A673 (cell line): Measurements from ENCODE around the gene TMEM203. TPM values are rescaled to one million over a fixed set of nuclear protein-coding genes. Genes with fewer than 3 reads are reported as not detected.
"Not testable (repeated sequence)": the region's sequence is repeated elsewhere in the genome, so short reads cannot be mapped to it uniquely, and the experiment has no call there.

Experiments
- BruUV-seq: library from RNA; stranded (reverse); fragments of 400-500 nt; replicated peaks from 2 replicates; lab custom pipeline; 2021; lab: Mats Ljungman, UMichigan
- CTCF ChIA-PET: fragments of 300-600 bp; sonication (Branson Sonifier 250); formaldehyde crosslinking; loops from one replicate; lab custom pipeline; 2022; ENCODE audit warnings: antibody characterized with exemption; lab: Charles Lee
- POLR2A ChIA-PET: fragments of 300-600 bp; sonication (Branson Sonifier 250); formaldehyde crosslinking; loops from one replicate; lab custom pipeline; 2022; ENCODE audit warnings: antibody characterized with exemption; ENCODE audit not compliant: low non-redundant PET; lab: Charles Lee
- DNase-seq: peaks from one replicate; pipeline ENCODE4 v3.0.0-alpha.2; 2015; ENCODE audit warnings: low spot score
- H3K27ac ChIP-seq: fragments of 200-600 bp; sonication (generic); 2 replicates; pipeline ENCODE4 v1.5.1; 2016; ENCODE audit warnings: mixed run types, low read depth, mild to moderate bottlenecking, mixed read lengths, antibody characterized with exemption, low read length; ENCODE audit not compliant: poor library complexity, severe bottlenecking
- H3K27me3 ChIP-seq: fragments of 200-600 bp; sonication (generic); replicated peaks from 2 replicates; pipeline ENCODE4 v1.6.1; 2017; ENCODE audit warnings: mixed run types, low read depth, mild to moderate bottlenecking, mixed read lengths, antibody characterized with exemption, low read length; ENCODE audit not compliant: insufficient read depth, poor library complexity
- H3K36me3 ChIP-seq: fragments of 200-600 bp; sonication (generic); 2 replicates; pipeline ENCODE4 v1.6.1; 2016; ENCODE audit warnings: mixed run types, mild to moderate bottlenecking, mixed read lengths, antibody characterized with exemption, low read length; ENCODE audit not compliant: insufficient read depth, poor library complexity, severe bottlenecking
- H3K4me1 ChIP-seq: fragments of 200-600 bp; sonication (generic); 2 replicates; pipeline ENCODE4 v1.6.1; 2017; ENCODE audit warnings: mixed run types, mild to moderate bottlenecking, mixed read lengths, antibody characterized with exemption, low read length; ENCODE audit not compliant: insufficient read depth, poor library complexity, severe bottlenecking
- H3K4me3 ChIP-seq: fragments of 200-600 bp; sonication (generic); 2 replicates; pipeline ENCODE4 v1.5.1; 2016; ENCODE audit warnings: low read depth, mixed run types, mild to moderate bottlenecking, mixed read lengths, low read length; ENCODE audit not compliant: poor library complexity, severe bottlenecking
- H3K9me3 ChIP-seq: fragments of 200-600 bp; sonication (generic); 2 replicates; pipeline ENCODE4 v1.6.1; 2016; ENCODE audit warnings: mixed run types, low read depth, mild to moderate bottlenecking, mixed read lengths, antibody characterized with exemption, low read length; ENCODE audit not compliant: poor library complexity, severe bottlenecking
- EZH2 ChIP-seq: fragments of 200-600 bp; sonication (generic); IDR thresholded peaks from 2 replicates; pipeline ENCODE4 v1.6.1; 2017; ENCODE audit warnings: borderline replicate concordance, low read depth, mild to moderate bottlenecking, mixed read lengths, antibody characterized with exemption, low read length; ENCODE audit not compliant: poor library complexity, severe bottlenecking
- intact Hi-C: fragments of 100-400 bp; cut with micrococcal nuclease; formaldehyde crosslinking; loops from one replicate; pipeline ENCODE4 v1.10.0; 2022; ENCODE audit not compliant: unreplicated experiment
- total RNA-seq: library from RNA; stranded (reverse); gene quantifications from 2 replicates; pipeline ENCODE4 v1.2.3, GENCODE V29; 2021
- TF ChIP-seq, protein P1 (sequence below): fragments of 300-800, 200-600 bp; sonication (generic); conservative IDR thresholded peaks from 2 replicates; pipeline ENCODE4 v1.5.1; 2017; ENCODE audit warnings: low read depth, mild to moderate bottlenecking, antibody characterized with exemption, low read length, moderate library complexity, mixed read lengths

TMEM203 gene
- total RNA-seq, 1 experiment from 2014 or later = 37.5 TPM

DNA sequence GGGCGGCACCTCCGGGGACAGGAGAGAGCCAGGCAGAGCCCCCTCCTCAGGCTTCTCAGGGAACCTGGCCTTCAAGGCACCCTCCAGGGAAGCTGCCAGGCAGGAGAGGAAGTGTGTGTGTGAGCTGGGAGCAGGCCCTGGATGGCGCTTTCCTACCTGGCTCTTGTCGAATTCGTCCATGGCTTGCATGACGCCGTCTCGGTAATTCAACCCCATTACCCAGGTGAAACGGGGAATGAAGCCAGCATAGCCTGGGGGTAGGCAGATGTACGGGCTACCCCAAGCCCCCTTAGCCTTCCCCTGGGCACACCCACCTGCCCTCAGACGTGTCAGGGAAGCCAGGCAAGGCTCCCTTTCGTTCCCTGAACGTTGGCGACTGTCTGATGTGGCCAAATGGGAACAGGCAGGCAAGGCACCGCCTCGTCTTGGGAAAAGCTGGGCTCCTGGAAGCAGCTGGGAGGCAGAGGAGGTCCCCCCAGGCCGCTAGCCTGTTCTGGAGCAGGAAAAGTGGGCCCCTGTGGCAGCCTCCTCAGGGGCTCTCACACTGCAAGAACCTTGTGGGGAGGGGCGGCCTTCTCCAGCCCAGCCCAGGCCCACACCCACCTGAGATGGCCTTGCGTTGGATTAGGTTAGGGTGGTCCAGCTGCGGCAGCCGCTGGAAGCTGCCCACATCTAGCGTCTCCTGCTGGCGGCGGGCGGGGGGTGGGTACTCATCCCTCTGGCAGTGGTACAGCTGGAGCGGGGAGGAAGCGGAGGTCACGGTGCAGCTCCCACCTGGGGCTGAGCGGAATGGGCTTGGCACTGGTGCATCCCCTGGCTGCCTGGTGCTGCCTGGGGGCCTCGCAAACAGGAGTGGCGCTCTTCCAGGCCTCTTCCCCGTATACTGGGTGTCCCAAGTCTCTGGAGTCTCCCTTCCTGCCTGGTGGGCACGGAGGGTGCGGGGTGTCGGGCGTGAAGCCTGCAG, 39.3 kb upstream of the TMEM203 start:
- ChIA-PET POLR2A (interaction anchor here (0.7 kb wide), 1 partner anchor 8 kb away, joined by 7 read pairs; no protein-coding TSS in a partner anchor), CTCF (no interaction called here)
- no peak overlapping the region for H3K4me3 ChIP-seq
- no peaks in the 10 kb centered on the region for H3K9me3 ChIP-seq
- H3K4me1 ChIP-seq = peaks cover 26% of the 10 kb centered on the region
- no peaks in the 10 kb centered on the region for H3K27me3 ChIP-seq
- TF ChIP-seq, protein P1, sequence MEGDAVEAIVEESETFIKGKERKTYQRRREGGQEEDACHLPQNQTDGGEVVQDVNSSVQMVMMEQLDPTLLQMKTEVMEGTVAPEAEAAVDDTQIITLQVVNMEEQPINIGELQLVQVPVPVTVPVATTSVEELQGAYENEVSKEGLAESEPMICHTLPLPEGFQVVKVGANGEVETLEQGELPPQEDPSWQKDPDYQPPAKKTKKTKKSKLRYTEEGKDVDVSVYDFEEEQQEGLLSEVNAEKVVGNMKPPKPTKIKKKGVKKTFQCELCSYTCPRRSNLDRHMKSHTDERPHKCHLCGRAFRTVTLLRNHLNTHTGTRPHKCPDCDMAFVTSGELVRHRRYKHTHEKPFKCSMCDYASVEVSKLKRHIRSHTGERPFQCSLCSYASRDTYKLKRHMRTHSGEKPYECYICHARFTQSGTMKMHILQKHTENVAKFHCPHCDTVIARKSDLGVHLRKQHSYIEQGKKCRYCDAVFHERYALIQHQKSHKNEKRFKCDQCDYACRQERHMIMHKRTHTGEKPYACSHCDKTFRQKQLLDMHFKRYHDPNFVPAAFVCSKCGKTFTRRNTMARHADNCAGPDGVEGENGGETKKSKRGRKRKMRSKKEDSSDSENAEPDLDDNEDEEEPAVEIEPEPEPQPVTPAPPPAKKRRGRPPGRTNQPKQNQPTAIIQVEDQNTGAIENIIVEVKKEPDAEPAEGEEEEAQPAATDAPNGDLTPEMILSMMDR = no peak; the same call in 1 of the 2 replicates
- no peak for TF ChIP-seq EZH2
- H3K36me3 ChIP-seq = peaks cover 24% of the 10 kb centered on the region
- no peak for DNase-seq
- no TSS peak for BruUV-seq
- intact Hi-C loops = no loop called here
- peak overlapping the region; percentile 35 for H3K27ac ChIP-seq

DNA sequence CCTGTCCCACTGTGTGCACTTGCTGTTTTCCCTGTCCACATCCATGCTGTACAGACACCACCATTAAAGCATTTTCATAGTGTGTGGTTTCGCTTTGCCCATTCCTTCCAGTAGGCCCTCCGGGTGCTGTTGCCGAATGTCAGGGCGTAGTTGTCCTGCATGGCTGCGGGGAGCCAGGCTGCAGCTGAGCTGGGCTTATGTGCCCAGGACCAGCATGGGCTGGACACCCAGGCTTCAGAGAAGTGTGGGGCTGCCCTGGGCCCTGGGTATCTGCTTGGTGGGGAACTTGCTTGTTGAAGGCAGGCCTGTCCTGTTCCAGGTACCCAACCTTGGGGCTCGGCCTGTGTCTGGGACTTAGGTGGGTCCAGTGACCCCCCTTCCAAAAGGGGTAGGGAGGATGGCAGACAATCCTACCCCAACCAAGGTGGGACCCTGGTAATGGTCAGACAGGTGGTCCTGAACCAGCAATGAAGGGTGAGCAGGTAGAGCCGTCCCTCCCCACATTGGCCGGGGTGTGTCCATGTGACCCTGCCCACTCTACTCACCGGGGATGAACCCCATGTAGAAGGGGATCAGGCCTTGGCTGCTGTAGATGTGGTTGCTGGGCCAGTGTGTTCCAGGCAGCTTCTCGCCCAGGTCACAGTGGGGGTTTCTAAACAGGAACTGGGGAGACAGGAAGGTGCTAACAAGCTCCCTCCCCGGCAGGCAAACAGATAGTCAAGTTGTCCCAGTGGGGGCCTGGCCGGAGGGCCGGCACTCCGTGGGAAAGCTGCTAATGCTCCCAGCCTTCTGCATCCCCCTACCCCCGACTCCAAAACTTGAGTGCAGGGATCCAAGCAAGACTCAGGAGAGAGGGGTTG, 38.4 kb upstream of the TMEM203 start:
- no TSS peak for BruUV-seq
- intact Hi-C loops = no loop called here
- TF ChIP-seq EZH2 = no peak
- TF ChIP-seq, protein P1 = no peak
- Histone ChIP-seq H3K9me3 (no peaks in the 10 kb centered on the region), H3K4me3 (peak overlapping the region; percentile 97), H3K27me3 (no peaks in the 10 kb centered on the region), H3K27ac (peak overlapping the region; percentile 35), H3K4me1 (peaks cover 30% of the 10 kb centered on the region), H3K36me3 (peaks cover 24% of the 10 kb centered on the region)
- DNase-seq = no peak
- ChIA-PET CTCF (no interaction called here), POLR2A (no interaction called here)

DNA sequence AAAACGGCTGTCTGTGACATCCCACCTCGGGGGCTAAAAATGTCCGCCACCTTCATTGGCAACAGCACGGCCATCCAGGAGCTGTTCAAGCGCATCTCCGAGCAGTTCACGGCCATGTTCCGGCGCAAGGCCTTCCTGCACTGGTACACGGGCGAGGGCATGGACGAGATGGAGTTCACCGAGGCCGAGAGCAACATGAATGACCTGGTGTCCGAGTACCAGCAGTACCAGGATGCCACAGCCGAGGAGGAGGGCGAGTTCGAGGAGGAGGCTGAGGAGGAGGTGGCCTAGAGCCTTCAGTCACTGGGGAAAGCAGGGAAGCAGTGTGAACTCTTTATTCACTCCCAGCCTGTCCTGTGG, 37.8 kb upstream of the TMEM203 start:
- DNase-seq, H3K9me3 ChIP-seq, CTCF ChIA-PET, intact Hi-C loops, H3K27ac ChIP-seq, H3K27me3 ChIP-seq: not testable (repeated sequence)
- Histone ChIP-seq H3K4me1 (peaks cover 30% of the 10 kb centered on the region), H3K36me3 (peaks cover 24% of the 10 kb centered on the region), H3K4me3 (peak overlapping the region; percentile 97)
- TSS peak; percentile 81 for BruUV-seq
- POLR2A ChIA-PET = interaction anchor here (0.6 kb wide), 1 partner anchor 20 kb away, joined by 9 read pairs; no protein-coding TSS in a partner anchor
